H9 (cell line): ENCODE results near the gene HLA-C. TPM values are rescaled to one million over a fixed set of nuclear protein-coding genes. Genes with fewer than 3 reads are reported as not detected.

Experiments used
- DNase-seq: peaks from one replicate; pipeline ENCODE4 v3.0.0-alpha.2; 2017
- H2AFZ ChIP-seq: one replicate; pipeline ENCODE4 v1.6.1; 2013; ENCODE audit warnings: mild to moderate bottlenecking, low read length, control low read depth, moderate library complexity
- H2AK5ac ChIP-seq: 2 replicates; pipeline ENCODE4 v1.6.1; 2013; ENCODE audit warnings: low read length, control low read depth, mixed read lengths; ENCODE audit not compliant: insufficient read length
- H2BK120ac ChIP-seq: one replicate; pipeline ENCODE4 v1.6.1; 2013; ENCODE audit warnings: low read depth, mild to moderate bottlenecking, low read length, control low read depth, inconsistent platforms; ENCODE audit not compliant: poor library complexity, severe bottlenecking
- H2BK12ac ChIP-seq: 2 replicates; pipeline ENCODE4 v1.6.1; 2013; ENCODE audit warnings: low read length, control low read depth, mixed read lengths, low read depth; ENCODE audit not compliant: insufficient read length
- H2BK15ac ChIP-seq: 2 replicates; pipeline ENCODE4 v1.6.1; 2013; ENCODE audit warnings: low read depth, low read length, control low read depth
- H2BK20ac ChIP-seq: one replicate; pipeline ENCODE4 v1.6.1; 2013; ENCODE audit warnings: low read depth, mild to moderate bottlenecking, low read length, control low read depth, inconsistent platforms; ENCODE audit not compliant: poor library complexity, severe bottlenecking
- H2BK5ac ChIP-seq: 2 replicates; pipeline ENCODE4 v1.6.1; 2013; ENCODE audit warnings: low read length, control low read depth, mixed read lengths; ENCODE audit not compliant: insufficient read length
- H3K14ac ChIP-seq: 2 replicates; pipeline ENCODE4 v1.6.1; 2013; ENCODE audit warnings: low read length, control low read depth; ENCODE audit not compliant: insufficient read depth
- H3K18ac ChIP-seq: 2 replicates; pipeline ENCODE4 v1.6.1; 2013; ENCODE audit warnings: low read depth, mild to moderate bottlenecking, mixed read lengths, low read length, control low read depth; ENCODE audit not compliant: insufficient read length
- H3K23ac ChIP-seq: 2 replicates; pipeline ENCODE4 v1.6.1; 2013; ENCODE audit warnings: low read length, control low read depth, mixed read lengths, low read depth; ENCODE audit not compliant: insufficient read length
- H3K23me2 ChIP-seq: 2 replicates; pipeline ENCODE4 v1.6.1; 2013; ENCODE audit warnings: low read depth, mild to moderate bottlenecking, mixed read lengths, low read length, control low read depth; ENCODE audit not compliant: insufficient read length, poor library complexity, severe bottlenecking
- H3K27ac ChIP-seq: 2 replicates; pipeline ENCODE4 v1.5.1; 2013; ENCODE audit warnings: low read length, control low read depth, mixed read lengths, low read depth; ENCODE audit not compliant: insufficient read length
- H3K27me3 ChIP-seq: 2 replicates; pipeline ENCODE4 v1.6.1; 2013; ENCODE audit warnings: low read length, control low read depth, inconsistent platforms; ENCODE audit not compliant: insufficient read depth
- H3K4ac ChIP-seq: 2 replicates; pipeline ENCODE4 v1.6.1; 2013; ENCODE audit warnings: low read depth, mild to moderate bottlenecking, control low read depth, inconsistent platforms, low read length, moderate library complexity
- H3K4me1 ChIP-seq: 2 replicates; pipeline ENCODE4 v1.6.1; 2013; ENCODE audit warnings: low read length, control low read depth, inconsistent platforms; ENCODE audit not compliant: insufficient read depth
- H3K4me2 ChIP-seq: 2 replicates; pipeline ENCODE4 v1.6.1; 2013; ENCODE audit warnings: low read length, control low read depth, mixed read lengths; ENCODE audit not compliant: insufficient read length, insufficient read depth
- H3K56ac ChIP-seq: 2 replicates; pipeline ENCODE4 v1.6.1; 2013; ENCODE audit warnings: low read depth, mild to moderate bottlenecking, mixed read lengths, low read length, control low read depth; ENCODE audit not compliant: insufficient read length
- H3K79me1 ChIP-seq: 2 replicates; pipeline ENCODE4 v1.6.1; 2013; ENCODE audit warnings: low read depth, mild to moderate bottlenecking, moderate library complexity, low read length, control low read depth, inconsistent platforms; ENCODE audit not compliant: insufficient read depth, poor library complexity, severe bottlenecking
- H3K79me2 ChIP-seq: 2 replicates; pipeline ENCODE4 v1.6.1; 2013; ENCODE audit warnings: low read length, control low read depth, inconsistent platforms; ENCODE audit not compliant: insufficient read depth
- H3K9ac ChIP-seq: 2 replicates; pipeline ENCODE4 v1.6.1; 2013; ENCODE audit warnings: low read length, control low read depth, mixed read lengths; ENCODE audit not compliant: insufficient read length; ENCODE audit errors: extremely low read depth
- H3K9me3 ChIP-seq: one replicate; pipeline ENCODE4 v1.6.1; 2013; ENCODE audit warnings: low read depth, low read length, inconsistent platforms; ENCODE audit not compliant: control insufficient read depth
- H3T11ph ChIP-seq: one replicate; pipeline ENCODE4 v1.6.1; 2013; ENCODE audit warnings: mild to moderate bottlenecking, low read length, control low read depth, inconsistent platforms
- H4K20me1 ChIP-seq: one replicate; pipeline ENCODE4 v1.6.1; 2013; ENCODE audit not compliant: control insufficient read depth, insufficient read length, insufficient read depth
- H4K5ac ChIP-seq: 2 replicates; pipeline ENCODE4 v1.6.1; 2013; ENCODE audit warnings: low read depth, mild to moderate bottlenecking, mixed read lengths, low read length, control low read depth; ENCODE audit not compliant: insufficient read length
- H4K8ac ChIP-seq: replicated peaks from 2 replicates; pipeline ENCODE4 v1.6.1; 2013; ENCODE audit warnings: low read length, control low read depth, mixed read lengths, low read depth; ENCODE audit not compliant: insufficient read length
- H4K91ac ChIP-seq: 2 replicates; pipeline ENCODE4 v1.6.1; 2013; ENCODE audit warnings: low read depth, mild to moderate bottlenecking, moderate library complexity, mixed read lengths, low read length, control low read depth; ENCODE audit not compliant: insufficient read length
- H3K27ac Mint-ChIP-seq, 3 experiments: 2 replicates in 2 of 3; 3 replicates in 1 of 3; pipeline ENCODE4 v1.8.0; 2020 to 2021; ENCODE audit warnings: mixed read lengths in 3 of 3, mild to moderate bottlenecking in 1 of 3, moderate library complexity in 1 of 3
- H3K27me3 Mint-ChIP-seq: 2 replicates; pipeline ENCODE4 v1.8.0; 2021; ENCODE audit warnings: low read depth, mild to moderate bottlenecking, moderate library complexity, mixed read lengths
- H3K36me3 Mint-ChIP-seq, 3 experiments: 2 replicates in 2 of 3; 3 replicates in 1 of 3; pipeline ENCODE4 v1.8.0; 2020 to 2021; ENCODE audit warnings: low read depth in 3 of 3, mixed read lengths in 3 of 3; ENCODE audit not compliant: insufficient read depth in 1 of 3
- H3K4me1 Mint-ChIP-seq, 2 experiments: 2 replicates each; pipeline ENCODE4 v1.8.0; 2020; ENCODE audit warnings: mixed read lengths in 2 of 2
- H3K4me3 Mint-ChIP-seq, 2 experiments: 2 replicates in 1 of 2; 3 replicates in 1 of 2; pipeline ENCODE4 v1.8.0; 2020 to 2021; ENCODE audit warnings: mild to moderate bottlenecking in 2 of 2, mixed read lengths in 2 of 2, moderate library complexity in 1 of 2
- H3K9me3 Mint-ChIP-seq, 2 experiments: 2 replicates in 1 of 2; 3 replicates in 1 of 2; pipeline ENCODE4 v1.8.0; 2020; ENCODE audit warnings: mild to moderate bottlenecking in 2 of 2, mixed read lengths in 2 of 2, moderate library complexity in 1 of 2
- CTCF ChIP-seq: fragments of 200-600 bp; sonication (generic); conservative IDR thresholded peaks from 3 replicates; pipeline ENCODE4 v1.8.0; 2021; ENCODE audit warnings: antibody characterized with exemption, mild to moderate bottlenecking
- total RNA-seq: library from RNA; stranded (reverse); gene quantifications from 2 replicates; pipeline ENCODE4 v1.2.1, GENCODE V29; 2021

The HLA-C gene
- total RNA-seq, 1 experiment from 2014 or later: 239 TPM

DNA sequence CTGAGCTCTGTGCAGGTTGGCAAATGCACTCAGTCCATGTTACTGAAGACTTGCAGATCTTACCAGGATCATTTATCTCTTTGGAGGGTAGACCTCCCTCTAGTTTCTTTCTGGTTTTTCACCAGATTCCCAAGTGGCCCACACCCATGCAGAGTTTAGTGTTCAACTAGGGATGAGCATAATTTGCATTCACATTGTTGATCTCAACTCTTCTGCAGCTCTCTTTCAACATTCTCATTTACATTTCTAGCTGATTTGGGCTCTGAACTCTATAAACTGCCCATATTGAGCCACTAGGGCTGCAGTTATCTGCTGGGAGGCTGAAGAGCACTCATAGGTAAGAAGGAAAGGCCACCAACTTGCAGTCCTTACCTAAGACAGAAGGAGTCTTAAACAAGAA lies 17.9 kb upstream of the HLA-C start:
- no peaks in the 10 kb centered on the region for H3K79me1 ChIP-seq

More for the DNA sequence above, 17.9 kb upstream of the HLA-C start:
- DNase-seq: no peak
- no peak for TF ChIP-seq CTCF
- no peak overlapping the region for H3T11ph ChIP-seq
- H3K23ac ChIP-seq: no peak overlapping the region
- no peaks in the 10 kb centered on the region for H3K4me1 ChIP-seq
- Mint-ChIP-seq H3K9me3 (no peaks in the 10 kb centered on the region; a peak in 1 of 5 replicates), H3K4me3 (no peak overlapping the region), H3K27ac (no peak overlapping the region), H3K27me3 (peaks cover 19% of the 10 kb centered on the region), H3K36me3 (no peaks in the 10 kb centered on the region), H3K4me1 (peaks cover 4% of the 10 kb centered on the region in 2 experiments; a peak in 2 of 4 replicates)
- H3K14ac ChIP-seq: no peak overlapping the region
- H3K18ac ChIP-seq: no peak overlapping the region
- H4K5ac ChIP-seq: no peak overlapping the region
- H3K4me2 ChIP-seq: no peak overlapping the region
- H3K9me3 ChIP-seq: no peaks in the 10 kb centered on the region
- no peak overlapping the region for H3K56ac ChIP-seq
- H2BK120ac ChIP-seq: no peak overlapping the region
- H2AFZ ChIP-seq: no peak overlapping the region
- no peak overlapping the region for H2BK20ac ChIP-seq
- no peak overlapping the region for H3K27ac ChIP-seq
- no peaks in the 10 kb centered on the region for H3K27me3 ChIP-seq
- no peaks in the 10 kb centered on the region for H4K20me1 ChIP-seq
- no peak overlapping the region for H2AK5ac ChIP-seq
- no peak overlapping the region for H2BK5ac ChIP-seq
- no peak overlapping the region for H4K8ac ChIP-seq
- H3K9ac ChIP-seq: no peak overlapping the region
- no peak overlapping the region for H3K4ac ChIP-seq
- no peak overlapping the region for H4K91ac ChIP-seq
- no peak overlapping the region for H2BK15ac ChIP-seq
- H2BK12ac ChIP-seq: no peak overlapping the region
- H3K79me2 ChIP-seq: no peaks in the 10 kb centered on the region
- no peaks in the 10 kb centered on the region for H3K23me2 ChIP-seq
